Spinal cord (tissue), 10 donors: Measurements from ENCODE around the gene AOAH. TPM values are rescaled to one million over a fixed set of nuclear protein-coding genes. Genes with fewer than 3 reads are reported as not detected.
A peak's percentile ranks its signal among the peaks of the same experiment; 100 is the strongest.

ENCODE experiments used
- DNase-seq, 6 donors: peaks; one replicate each; pipeline versions ENCODE4 v3.0.0 to v3.0.0-alpha.2; 2013 to 2015; ENCODE audit warnings: low spot score in 6 of 6, low read depth in 4 of 6
- H3K27ac ChIP-seq: one replicate; pipeline ENCODE4 v1.5.1; 2013; ENCODE audit warnings: low read depth, low read length, control low read depth
- H3K27me3 ChIP-seq: one replicate; pipeline ENCODE4 v1.6.1; 2013; ENCODE audit warnings: low read length; ENCODE audit not compliant: control insufficient read depth, insufficient read depth
- H3K36me3 ChIP-seq: one replicate; pipeline ENCODE4 v1.6.1; 2013; ENCODE audit warnings: low read length; ENCODE audit not compliant: control insufficient read depth, insufficient read depth
- H3K4me1 ChIP-seq: one replicate; pipeline ENCODE4 v1.6.1; 2013; ENCODE audit warnings: low read length; ENCODE audit not compliant: control insufficient read depth, insufficient read depth
- H3K4me3 ChIP-seq: one replicate; pipeline ENCODE4 v1.5.1; 2013; ENCODE audit warnings: low read depth, low read length, control low read depth
- H3K9me3 ChIP-seq: one replicate; pipeline ENCODE4 v1.6.1; 2013; ENCODE audit warnings: low read length; ENCODE audit not compliant: control insufficient read depth, insufficient read depth
- WGBS: methylation state at CpG from one replicate; pipeline ENCODE4 v1.1.5; 2013; ENCODE audit warnings: missing lambda C conversion rate; ENCODE audit not compliant: insufficient coverage; 5-methylcytosine and 5-hydroxymethylcytosine counted together
- polyA plus RNA-seq, 2 donors: library from polyadenylated mRNA; unstranded; fragments of 120-200 nt; gene quantifications; one replicate each; pipeline ENCODE4 v1.2.1, GENCODE V29; 2013; ENCODE audit not compliant: insufficient read length in 2 of 2
- total RNA-seq, 2 donors: library from RNA; depleted of rRNA in 1 of 2; stranded (reverse); fragments of 120-200 nt in 1 of 2; fragments of >200 nt in 1 of 2; gene quantifications; one replicate each; pipeline versions ENCODE4 v1.2.3 to v1.2.4, GENCODE V29; 2013 to 2014
- donor health status: healthy.

AOAH gene
- total and polyA plus RNA-seq, 4 donors, result 4.2 to 8.1 (median 5.3) TPM

DNA sequence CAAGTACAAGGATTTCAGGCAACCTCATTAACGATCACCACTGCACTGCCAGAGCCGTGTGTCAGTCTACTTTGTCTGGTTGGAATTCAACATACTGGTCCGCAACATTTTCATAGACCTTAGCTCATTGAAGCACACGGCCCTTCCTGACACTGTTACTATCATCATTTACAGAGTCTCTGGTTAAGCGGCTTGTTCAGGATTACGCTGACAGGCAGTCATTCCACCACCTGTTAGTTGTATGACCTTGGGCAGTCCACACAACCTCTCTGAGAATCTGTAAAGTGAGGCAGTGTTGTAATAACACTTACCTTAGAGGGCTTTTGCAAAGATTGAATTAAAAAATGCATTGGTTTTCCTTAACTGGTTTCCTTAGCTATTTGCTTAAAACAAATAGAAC lies 112.6 kb downstream of the AOAH start:
- Histone ChIP-seq H3K9me3 (no peaks in the 10 kb centered on the region), H3K27me3 (no peaks in the 10 kb centered on the region), H3K4me1 (peaks cover 9% of the 10 kb centered on the region), H3K27ac (no peak overlapping the region), H3K4me3 (no peak overlapping the region), H3K36me3 (no peaks in the 10 kb centered on the region)
- DNase-seq, result no peak
- WGBS, result 79% methylated on average over 3 of the region's 6 CpGs

DNA sequence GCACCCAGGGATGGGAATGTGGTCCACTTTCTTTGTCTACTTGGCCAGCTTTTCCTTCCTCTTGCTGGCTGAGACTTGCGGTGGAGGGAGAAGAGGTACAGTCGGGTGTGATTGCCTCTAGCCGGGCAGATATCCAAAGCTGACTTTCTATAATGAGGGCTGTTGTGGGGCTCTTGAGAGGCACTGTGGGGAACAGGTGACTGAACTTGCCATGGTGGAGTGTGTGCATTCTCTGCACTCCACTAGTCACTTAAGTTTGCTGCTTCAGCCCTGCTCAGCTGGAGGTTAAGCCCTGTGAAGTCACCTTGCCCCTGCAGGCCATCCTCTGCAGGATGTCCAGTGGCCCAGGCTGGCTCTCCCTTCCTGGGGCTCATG lies 116.6 kb downstream of the AOAH start:
- H3K36me3 ChIP-seq, result no peaks in the 10 kb centered on the region
- peaks cover 5% of the 10 kb centered on the region for H3K4me1 ChIP-seq
- 80% methylated on average over 1 of the region's 3 CpGs for WGBS
- H3K9me3 ChIP-seq, result no peaks in the 10 kb centered on the region
- no peak for DNase-seq
- no peak overlapping the region for H3K4me3 ChIP-seq
- H3K27me3 ChIP-seq, result no peaks in the 10 kb centered on the region
- no peak overlapping the region for H3K27ac ChIP-seq

DNA sequence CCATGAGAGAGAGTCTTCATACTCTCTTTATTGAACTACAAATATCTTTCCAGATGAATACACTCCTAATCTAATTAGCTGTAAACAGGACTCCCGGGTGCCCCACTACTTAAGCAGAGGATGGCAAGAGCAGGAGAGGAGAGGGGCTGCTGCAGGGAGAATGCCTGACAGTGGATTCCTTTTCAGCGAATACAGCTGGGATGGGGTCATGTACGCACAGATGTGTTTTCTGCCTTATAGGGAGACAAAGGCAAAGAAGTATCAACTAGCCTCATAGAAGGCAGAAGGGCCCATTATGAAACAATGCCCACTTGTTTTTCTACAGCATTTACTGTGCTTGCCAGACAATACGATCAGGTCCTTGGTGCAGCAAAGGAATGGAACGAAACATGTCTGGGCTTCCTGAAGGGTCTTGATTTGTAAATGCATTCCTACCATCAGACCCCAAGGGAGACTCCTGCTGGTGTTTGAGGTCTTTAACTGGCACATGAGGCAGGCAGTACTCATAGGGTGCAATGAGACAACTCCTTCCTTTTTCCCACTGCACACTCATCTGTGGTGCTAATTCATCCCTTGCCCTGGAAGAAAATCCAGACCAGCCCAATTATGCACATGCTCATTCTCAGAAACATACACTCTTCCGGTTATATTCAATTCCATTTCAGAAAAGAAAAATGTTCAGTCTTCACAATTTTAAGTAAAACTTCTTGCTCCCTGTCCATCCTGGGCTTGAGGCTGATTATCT lies 117.1 kb downstream of the AOAH start:
- DNase-seq, result peak in 2 of 6 donors; percentile 37 to 85
- 60% methylated on average over 2 of the region's 6 CpGs for WGBS
- H3K4me1 ChIP-seq, result peaks cover 5% of the 10 kb centered on the region

DNA sequence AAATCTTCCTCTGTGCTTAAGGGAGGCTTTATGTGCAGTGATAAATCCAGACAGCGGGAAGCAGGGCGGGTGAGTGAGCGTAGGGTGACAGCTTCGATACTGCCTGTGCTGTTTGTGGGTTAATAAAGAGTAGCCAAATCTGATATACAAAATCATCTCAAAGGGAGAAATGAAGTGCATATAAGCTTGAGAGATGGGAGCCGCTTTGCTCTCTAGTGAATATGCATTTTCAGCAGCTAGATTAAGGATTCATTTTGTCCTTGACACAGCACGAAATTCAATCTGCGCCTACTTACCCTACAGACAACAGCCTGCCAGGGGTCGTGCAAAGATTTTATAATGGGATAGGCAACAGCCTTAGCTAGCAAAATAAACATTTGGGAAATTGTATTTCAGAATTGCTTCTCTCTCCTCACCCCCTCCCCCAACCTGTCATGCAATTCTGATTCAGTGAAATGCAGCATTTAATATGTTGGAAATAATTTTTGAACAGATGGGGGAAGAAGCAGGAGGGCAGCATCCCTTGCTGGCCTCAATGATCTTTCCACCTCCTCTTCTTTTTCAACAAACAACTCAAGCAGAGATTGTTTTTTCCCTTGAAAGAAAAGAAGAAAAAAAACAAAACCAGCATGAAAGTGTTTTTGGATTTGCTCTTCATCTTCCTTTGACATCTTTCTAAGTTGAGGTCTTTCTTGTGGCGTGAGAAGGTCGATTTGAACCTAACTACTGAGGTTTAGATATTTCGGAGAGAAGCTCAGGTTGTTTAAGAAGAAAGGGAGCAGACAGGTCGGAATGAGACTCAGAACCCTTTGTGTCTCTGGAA lies 117.9 kb downstream of the AOAH start:
- no peaks in the 10 kb centered on the region for H3K27me3 ChIP-seq
- peak in 3 of 6 donors; percentile 32 to 90 (median 66) for DNase-seq
- H3K4me3 ChIP-seq, result no peak overlapping the region
- no peaks in the 10 kb centered on the region for H3K36me3 ChIP-seq
- H3K9me3 ChIP-seq, result no peaks in the 10 kb centered on the region
- H3K27ac ChIP-seq, result peak overlapping the region; percentile 19
- WGBS, result 57% methylated on average over 1 of the region's 12 CpGs
- H3K4me1 ChIP-seq, result peaks cover 5% of the 10 kb centered on the region

More for the DNA sequence above, 117.1 kb downstream of the AOAH start:
- Histone ChIP-seq H3K27ac (no peak overlapping the region), H3K36me3 (no peaks in the 10 kb centered on the region), H3K4me3 (no peak overlapping the region), H3K27me3 (no peaks in the 10 kb centered on the region), H3K9me3 (no peaks in the 10 kb centered on the region)

DNA sequence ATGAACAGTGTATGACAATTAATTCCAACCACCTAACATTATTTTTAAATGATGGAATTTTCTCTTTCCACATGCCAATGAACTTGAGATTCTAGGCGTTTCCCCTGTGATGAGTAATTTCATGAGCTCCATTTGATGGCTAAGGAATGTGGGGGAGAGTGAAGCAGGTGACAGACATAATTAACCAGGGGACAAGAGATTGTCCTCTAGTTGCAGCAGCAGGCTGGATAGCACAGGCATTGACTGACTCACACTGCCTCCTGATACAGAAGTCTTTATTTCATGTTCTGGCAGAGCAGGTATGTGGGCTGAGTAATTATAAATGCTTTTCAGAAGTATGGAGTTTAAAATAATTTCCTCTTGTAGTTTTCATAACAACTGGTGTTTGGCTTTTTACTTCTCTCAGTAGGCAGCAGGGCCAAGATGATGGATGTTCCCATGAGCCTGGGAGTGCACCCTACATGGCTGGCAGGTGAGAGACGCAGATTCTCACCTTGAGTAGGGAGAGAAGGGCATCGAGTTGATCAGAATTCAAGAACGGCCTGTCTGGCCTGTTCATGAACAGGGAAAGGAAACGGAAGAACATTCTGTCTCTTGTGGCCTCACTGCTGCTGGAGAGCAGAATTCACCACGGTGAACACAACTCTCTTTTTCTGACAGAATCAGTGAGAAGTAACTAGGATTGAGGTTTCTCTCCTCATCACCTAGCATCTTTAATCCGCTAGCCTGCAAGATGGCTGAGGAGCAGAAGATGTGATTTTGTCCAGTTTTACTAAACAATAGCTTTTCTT lies 118.8 kb downstream of the AOAH start:
- peak in 1 of 6 donors; percentile 64 for DNase-seq
- H3K36me3 ChIP-seq, result no peaks in the 10 kb centered on the region
- peaks cover 5% of the 10 kb centered on the region for H3K4me1 ChIP-seq
- no peak overlapping the region for H3K4me3 ChIP-seq
- H3K27me3 ChIP-seq, result no peaks in the 10 kb centered on the region
- 65% methylated on average over 5 of the region's 7 CpGs for WGBS
- no peaks in the 10 kb centered on the region for H3K9me3 ChIP-seq
- H3K27ac ChIP-seq, result no peak overlapping the region

DNA sequence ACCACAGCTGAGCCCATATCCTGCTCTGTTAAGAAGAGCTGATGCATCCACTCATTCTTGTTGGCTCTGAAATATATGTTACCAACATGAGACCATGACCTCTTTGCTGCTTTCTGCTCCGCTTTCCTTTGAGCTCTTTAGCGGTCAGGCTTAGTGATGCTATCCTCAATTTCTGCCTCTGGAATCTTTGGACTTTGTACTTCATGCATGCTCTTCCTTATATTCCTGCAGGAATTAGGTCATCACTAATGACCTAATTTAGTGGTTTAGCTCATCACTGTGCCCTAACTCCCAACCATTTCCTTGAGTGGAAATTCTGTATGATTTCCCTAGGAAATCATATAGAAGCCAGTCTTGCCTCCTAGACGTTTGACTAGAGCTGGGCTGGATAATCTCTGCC lies 119.5 kb downstream of the AOAH start:
- no peaks in the 10 kb centered on the region for H3K36me3 ChIP-seq
- 93% methylated on average over 2 of the region's 3 CpGs for WGBS
- peaks cover 5% of the 10 kb centered on the region for H3K4me1 ChIP-seq
- no peaks in the 10 kb centered on the region for H3K9me3 ChIP-seq
- DNase-seq, result no peak
- no peak overlapping the region for H3K4me3 ChIP-seq
- H3K27ac ChIP-seq, result no peak overlapping the region
- H3K27me3 ChIP-seq, result no peaks in the 10 kb centered on the region

DNA sequence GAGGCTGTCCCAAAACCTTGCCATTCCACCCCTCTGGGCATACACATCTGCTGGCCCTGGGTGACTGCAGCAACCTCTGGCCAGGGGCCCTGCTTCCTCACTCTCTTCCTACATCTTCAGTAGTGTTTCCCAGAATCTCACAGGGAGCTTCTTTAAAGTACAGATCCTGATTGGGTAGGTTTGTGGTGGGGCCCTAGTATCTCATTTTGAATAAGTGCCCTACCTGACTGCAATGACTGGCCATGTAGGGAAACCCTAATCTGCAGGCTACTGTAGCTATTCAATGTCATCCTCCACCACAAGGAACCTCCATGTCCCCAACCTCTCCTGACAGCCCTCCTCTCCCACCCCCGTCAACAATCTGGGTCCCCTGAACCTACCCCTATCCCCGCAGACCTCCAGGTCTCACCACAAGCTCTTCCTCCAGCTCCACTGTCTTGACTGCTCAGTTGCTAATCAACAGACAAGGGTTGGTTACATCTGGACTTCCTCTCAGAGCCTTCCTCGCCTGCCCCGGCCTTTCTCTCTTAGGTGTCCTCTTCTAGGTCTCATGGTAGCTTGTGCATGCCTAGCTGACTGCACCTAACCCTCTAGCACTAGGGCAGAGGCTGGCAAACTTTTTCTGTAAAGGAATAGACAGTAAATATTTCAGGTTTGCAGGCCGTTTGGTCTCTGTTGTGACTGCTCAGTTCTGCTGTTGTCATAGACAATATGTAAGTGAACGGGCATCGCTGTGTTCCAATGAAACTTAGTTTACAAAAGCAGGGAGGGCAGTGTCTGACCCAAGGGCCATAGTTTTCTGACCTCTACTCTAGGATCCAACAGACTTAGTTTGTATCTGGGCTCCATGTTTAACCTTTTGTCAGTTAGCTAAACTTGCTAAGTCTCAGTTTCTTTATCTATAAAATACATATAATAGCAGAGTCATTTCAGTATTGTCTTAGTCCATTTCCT lies 121.1 kb downstream of the AOAH start:
- DNase-seq, result no peak
- H3K4me3 ChIP-seq, result no peak overlapping the region
- no peaks in the 10 kb centered on the region for H3K9me3 ChIP-seq
- H3K36me3 ChIP-seq, result no peaks in the 10 kb centered on the region
- H3K27ac ChIP-seq, result no peak overlapping the region
- H3K27me3 ChIP-seq, result no peaks in the 10 kb centered on the region
- peaks cover 5% of the 10 kb centered on the region for H3K4me1 ChIP-seq
- 87% methylated on average over 7 of the region's 7 CpGs for WGBS

DNA sequence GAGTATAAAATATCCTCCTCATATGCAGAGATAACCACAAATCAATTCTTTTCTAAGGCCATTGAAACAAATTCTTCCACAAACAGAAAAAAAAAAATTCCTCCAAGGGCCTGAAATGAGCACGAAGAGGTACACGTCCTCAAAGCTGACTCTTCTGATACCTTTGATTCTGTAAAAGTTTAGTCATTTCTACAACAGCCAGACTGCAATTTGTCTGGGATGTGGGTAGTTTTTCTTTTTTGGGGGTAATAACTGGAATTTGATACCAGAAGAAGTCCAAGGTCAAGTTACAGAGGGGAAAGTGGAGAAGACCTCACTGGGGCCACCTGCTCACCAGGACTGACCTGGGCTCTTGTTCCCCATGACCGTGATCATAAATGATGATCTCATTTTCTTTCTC lies 121.8 kb downstream of the AOAH start:
- H3K27me3 ChIP-seq, result no peaks in the 10 kb centered on the region
- H3K4me3 ChIP-seq, result no peak overlapping the region
- WGBS, result 100% methylated on average over 1 of the region's 3 CpGs
- DNase-seq, result no peak
- no peaks in the 10 kb centered on the region for H3K36me3 ChIP-seq
- H3K27ac ChIP-seq, result no peak overlapping the region
- H3K4me1 ChIP-seq, result no peaks in the 10 kb centered on the region
- no peaks in the 10 kb centered on the region for H3K9me3 ChIP-seq

GRCh38 chr7:36601601-36602000 lies 122.7 kb downstream of the AOAH start:
- Histone ChIP-seq H3K4me3 (no peak overlapping the region), H3K4me1 (no peaks in the 10 kb centered on the region), H3K36me3 (no peaks in the 10 kb centered on the region), H3K9me3 (no peaks in the 10 kb centered on the region), H3K27me3 (no peaks in the 10 kb centered on the region), H3K27ac (no peak overlapping the region)
- DNase-seq, result no peak
- WGBS, result 55% methylated on average over 1 of the region's 3 CpGs
